Measurements from ENCODE around the gene MRNIP.
A peak's percentile ranks its signal among the peaks of the same experiment; 100 is the strongest.

Gene MRNIP

GRCh38 chr5:179820127-179820482, 38.5 kb downstream of the MRNIP start:
- no peak for DNase-seq

GRCh38 chr5:179819296-179820126, 39.1 kb downstream of the MRNIP start:
- DNase-seq: no peak

GRCh38 chr5:179818746-179819295, 39.8 kb downstream of the MRNIP start:
- peak; percentile 73 for DNase-seq

GRCh38 chr5:179817890-179818745, 40.5 kb downstream of the MRNIP start:
- DNase-seq: no peak

GRCh38 chr5:179817470-179817840, 41.2 kb downstream of the MRNIP start:
- no peak for DNase-seq

- DNase-seq: no peak
Observed at GRCh38 chr5:179816796-179817469, 41.7 kb downstream of the MRNIP start.

GRCh38 chr5:179816401-179816795, 42.2 kb downstream of the MRNIP start:
- DNase-seq: no peak

GRCh38 chr5:179815491-179816249, 42.9 kb downstream of the MRNIP start:
- DNase-seq: no peak

- no peak for DNase-seq
Observed at GRCh38 chr5:179814090-179814489, 44.5 kb downstream of the MRNIP start.

GRCh38 chr5:179812997-179813607, 45.5 kb downstream of the MRNIP start:
- no peak for DNase-seq

GRCh38 chr5:179812135-179812825, 46.3 kb downstream of the MRNIP start:
- DNase-seq: no peak

- no peak for DNase-seq
Observed at GRCh38 chr5:179806250-179807048, 52.2 kb downstream of the MRNIP start, which contains the start of gene MGAT4B. Gene MGAT4B, minus strand, starts transcription at chr5:179806866. Its CDS starts 283 bp downstream, at chr5:179806583.

- DNase-seq: no peak
Observed at GRCh38 chr5:179805529-179806249, 52.9 kb downstream of the MRNIP start.

GRCh38 chr5:179805070-179805528, 53.5 kb downstream of the MRNIP start:
- DNase-seq: no peak

- no peak for DNase-seq
Observed at GRCh38 chr5:179804555-179804947, 54.1 kb downstream of the MRNIP start.

- no peak for DNase-seq
Observed at GRCh38 chr5:179803651-179804554, 54.7 kb downstream of the MRNIP start.

- no peak for DNase-seq
Observed at GRCh38 chr5:179802950-179803562, 55.6 kb downstream of the MRNIP start.
